Karpas-422 (cell line): ENCODE results near the gene CNTN1. TPM values are rescaled to one million over a fixed set of nuclear protein-coding genes. Genes with fewer than 3 reads are reported as not detected.

Source experiments
- DNase-seq: peaks from one replicate; pipeline ENCODE4 v3.0.0-alpha.2; 2015
- H2AFZ ChIP-seq: fragments of 200-600 bp; sonication (generic); 2 replicates; pipeline ENCODE4 v1.6.1; 2014; ENCODE audit warnings: antibody characterized with exemption, low read length, mixed read lengths
- H3K27ac ChIP-seq: fragments of 200-600 bp; sonication (generic); 2 replicates; pipeline ENCODE4 v1.5.1; 2014; ENCODE audit warnings: mild to moderate bottlenecking, low read length, moderate library complexity
- H3K27me3 ChIP-seq: fragments of 200-600 bp; sonication (generic); 2 replicates; pipeline ENCODE4 v1.6.1; 2014; ENCODE audit warnings: low read length, mixed read lengths
- H3K36me3 ChIP-seq: fragments of 200-600 bp; sonication (generic); 2 replicates; pipeline ENCODE4 v1.6.1; 2014; ENCODE audit warnings: low read length, mixed read lengths; ENCODE audit not compliant: insufficient read depth
- H3K4me1 ChIP-seq: fragments of 200-600 bp; sonication (generic); 2 replicates; pipeline ENCODE4 v1.6.1; 2014; ENCODE audit warnings: mild to moderate bottlenecking, low read length, mixed read lengths
- H3K4me2 ChIP-seq: fragments of 200-600 bp; sonication (generic); 2 replicates; pipeline ENCODE4 v1.6.1; 2014; ENCODE audit warnings: low read length, low read depth, mild to moderate bottlenecking; ENCODE audit not compliant: poor library complexity, severe bottlenecking
- H3K4me3 ChIP-seq: fragments of 200-600 bp; sonication (generic); 2 replicates; pipeline ENCODE4 v1.5.1; 2014; ENCODE audit warnings: mild to moderate bottlenecking, antibody characterized with exemption, low read length, mixed read lengths
- H3K79me2 ChIP-seq: fragments of 200-600 bp; sonication (generic); 2 replicates; pipeline ENCODE4 v1.6.1; 2014; ENCODE audit warnings: mild to moderate bottlenecking, low read length, mixed read lengths
- H3K9ac ChIP-seq: fragments of 200-600 bp; sonication (generic); 2 replicates; pipeline ENCODE4 v1.6.0; 2014; ENCODE audit warnings: low read length
- H3K9me2 ChIP-seq: fragments of 200-600 bp; sonication (generic), shearing (Covaris generic); replicated peaks from 2 replicates; pipeline ENCODE4 v1.6.0; 2014; ENCODE audit warnings: mild to moderate bottlenecking, low read length, moderate library complexity; ENCODE audit not compliant: insufficient read depth
- H3K9me3 ChIP-seq: fragments of 300-700, 200-600 bp; sonication (generic); 2 replicates; pipeline ENCODE4 v1.6.1; 2014; ENCODE audit warnings: low read length, mixed read lengths
- H4K20me1 ChIP-seq: fragments of 200-600 bp; sonication (generic); 2 replicates; pipeline ENCODE4 v1.6.1; 2014; ENCODE audit warnings: mild to moderate bottlenecking, antibody characterized with exemption, low read length, low read depth; ENCODE audit not compliant: insufficient read depth
- total RNA-seq: library from RNA; depleted of rRNA; stranded (reverse); fragments of >200 nt; shearing (Covaris generic); gene quantifications from 2 replicates; pipeline ENCODE4 v1.2.3, GENCODE V29; 2014; ENCODE audit warnings: low replicate concordance; rRNA removed

The CNTN1 gene
- not detected in 2 replicates for total RNA-seq

GRCh38 chr12:40691913-40692764, at the start of gene CNTN1:
Gene CNTN1 (plus strand): TSS chr12:40692439.
- H3K9me3 ChIP-seq, result no peaks in the 10 kb centered on the region
- H3K4me1 ChIP-seq, result no peaks in the 10 kb centered on the region
- H2AFZ ChIP-seq, result no peak within 1 kb of the TSS
- H4K20me1 ChIP-seq, result no peaks in the 10 kb centered on the region
- no peak within 1 kb of the TSS for H3K4me3 ChIP-seq
- no peaks in the 10 kb centered on the region for H3K79me2 ChIP-seq
- H3K36me3 ChIP-seq, result no peaks in the 10 kb centered on the region
- H3K9ac ChIP-seq, result no peak within 1 kb of the TSS
- no peaks in the 10 kb centered on the region for H3K27me3 ChIP-seq
- H3K9me2 ChIP-seq, result no peaks in the 10 kb centered on the region
- H3K27ac ChIP-seq, result no peak within 1 kb of the TSS
- no peak within 1 kb of the TSS for H3K4me2 ChIP-seq
- no peak for DNase-seq

- Histone ChIP-seq H3K4me2 (no peak overlapping the region), H3K36me3 (no peaks in the 10 kb centered on the region), H3K9me3 (no peaks in the 10 kb centered on the region), H3K9ac (no peak overlapping the region), H3K9me2 (no peaks in the 10 kb centered on the region), H3K27ac (no peak overlapping the region), H3K4me3 (no peak overlapping the region), H4K20me1 (no peaks in the 10 kb centered on the region), H3K4me1 (no peaks in the 10 kb centered on the region), H3K27me3 (no peaks in the 10 kb centered on the region), H2AFZ (no peak overlapping the region), H3K79me2 (no peaks in the 10 kb centered on the region)
- DNase-seq, result no peak
Observed at GRCh38 chr12:40643506-40643905, 48.7 kb upstream of the CNTN1 start.

GRCh38 chr12:40643976-40644375, 48.3 kb upstream of the CNTN1 start:
- H3K4me2 ChIP-seq, result no peak overlapping the region
- H3K27ac ChIP-seq, result no peak overlapping the region
- no peak overlapping the region for H3K4me3 ChIP-seq
- H3K9ac ChIP-seq, result no peak overlapping the region
- no peak for DNase-seq
- no peaks in the 10 kb centered on the region for H4K20me1 ChIP-seq
- no peak overlapping the region for H2AFZ ChIP-seq
- H3K79me2 ChIP-seq, result no peaks in the 10 kb centered on the region
- H3K4me1 ChIP-seq, result no peaks in the 10 kb centered on the region
- H3K27me3 ChIP-seq, result no peaks in the 10 kb centered on the region
- no peaks in the 10 kb centered on the region for H3K9me2 ChIP-seq
- no peaks in the 10 kb centered on the region for H3K9me3 ChIP-seq
- H3K36me3 ChIP-seq, result no peaks in the 10 kb centered on the region

DNA sequence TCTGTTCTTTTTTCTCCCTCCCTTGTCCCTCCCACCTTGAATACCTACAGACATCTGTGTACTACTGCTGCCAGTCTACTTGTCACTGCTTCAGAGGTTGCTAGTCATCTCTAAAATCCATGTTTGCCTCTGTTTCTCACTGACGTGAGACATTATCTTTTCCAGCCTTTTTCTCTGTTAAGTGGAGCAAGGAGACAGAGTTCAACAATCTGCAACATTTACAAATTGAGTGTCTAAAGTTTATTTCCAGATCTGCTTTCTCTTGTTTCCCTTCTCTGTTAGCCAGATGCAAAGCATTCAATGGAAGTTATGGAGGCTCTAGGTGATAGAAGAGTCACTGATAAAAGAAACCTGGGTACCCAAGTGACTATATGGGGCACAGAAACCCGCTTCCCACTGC, 47.5 kb upstream of the CNTN1 start:
- Histone ChIP-seq H3K9ac (no peak overlapping the region), H2AFZ (no peak overlapping the region), H3K27me3 (no peaks in the 10 kb centered on the region), H3K4me3 (no peak overlapping the region), H3K36me3 (no peaks in the 10 kb centered on the region), H4K20me1 (no peaks in the 10 kb centered on the region), H3K79me2 (no peaks in the 10 kb centered on the region), H3K4me2 (no peak overlapping the region), H3K4me1 (no peaks in the 10 kb centered on the region), H3K9me2 (no peaks in the 10 kb centered on the region), H3K9me3 (no peaks in the 10 kb centered on the region), H3K27ac (no peak overlapping the region)
- no peak for DNase-seq

DNA sequence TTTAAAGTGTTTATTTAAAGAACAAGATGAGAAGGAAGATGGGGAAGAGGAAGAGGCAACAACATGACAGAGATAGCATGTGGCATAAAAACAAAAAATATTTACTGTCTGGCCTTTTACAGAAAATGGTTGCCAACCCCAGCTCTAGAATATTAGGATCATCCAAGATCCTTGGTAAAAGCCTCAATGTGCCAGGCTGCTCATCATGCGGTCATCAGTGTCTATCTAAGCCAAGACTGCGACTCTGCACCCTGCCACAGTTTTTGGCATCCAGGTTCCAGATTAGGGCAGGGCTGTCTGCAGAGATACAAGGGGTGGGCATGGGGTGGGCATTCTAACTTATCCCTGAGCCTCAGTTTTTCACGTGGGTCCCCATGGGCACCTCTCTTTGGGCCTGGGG, 46.9 kb upstream of the CNTN1 start:
- H3K36me3 ChIP-seq, result no peaks in the 10 kb centered on the region
- no peak for DNase-seq
- no peaks in the 10 kb centered on the region for H3K9me2 ChIP-seq

DNA sequence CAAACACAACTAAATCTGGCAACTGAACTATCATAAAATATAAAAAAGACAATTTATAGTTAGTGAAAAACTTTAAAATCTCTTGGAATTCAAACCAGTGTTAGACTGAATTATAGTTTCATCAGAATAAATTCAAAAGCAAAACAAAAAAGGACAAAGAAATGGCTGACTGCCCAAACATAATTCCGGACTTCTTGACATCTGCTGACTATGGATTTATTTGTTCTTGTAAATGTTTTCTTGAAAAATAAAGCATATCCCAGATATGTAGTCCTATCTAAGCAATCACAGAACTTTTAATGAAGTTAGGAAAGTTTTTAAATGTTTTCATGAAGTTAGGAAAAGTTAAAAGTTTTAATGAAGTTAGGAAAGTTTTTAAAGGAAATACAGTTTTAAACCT, 45.8 kb upstream of the CNTN1 start:
- Histone ChIP-seq H3K36me3 (no peaks in the 10 kb centered on the region), H3K9ac (no peak overlapping the region)

More for the DNA sequence above, 46.9 kb upstream of the CNTN1 start:
- H3K27ac ChIP-seq, result no peak overlapping the region
- H3K9me3 ChIP-seq, result no peaks in the 10 kb centered on the region
- H4K20me1 ChIP-seq, result no peaks in the 10 kb centered on the region
- no peak overlapping the region for H3K9ac ChIP-seq
- H3K4me2 ChIP-seq, result no peak overlapping the region
- no peak overlapping the region for H2AFZ ChIP-seq
- H3K4me3 ChIP-seq, result no peak overlapping the region
- no peaks in the 10 kb centered on the region for H3K4me1 ChIP-seq
- no peaks in the 10 kb centered on the region for H3K79me2 ChIP-seq
- no peaks in the 10 kb centered on the region for H3K27me3 ChIP-seq

GRCh38 chr12:40646911-40647310, 45.3 kb upstream of the CNTN1 start:
- H3K9ac ChIP-seq, result no peak overlapping the region
- no peaks in the 10 kb centered on the region for H4K20me1 ChIP-seq
- no peak overlapping the region for H3K27ac ChIP-seq
- H3K79me2 ChIP-seq, result no peaks in the 10 kb centered on the region
- no peaks in the 10 kb centered on the region for H3K9me3 ChIP-seq
- no peaks in the 10 kb centered on the region for H3K27me3 ChIP-seq
- H3K4me3 ChIP-seq, result no peak overlapping the region
- no peak overlapping the region for H2AFZ ChIP-seq
- H3K36me3 ChIP-seq, result no peaks in the 10 kb centered on the region
- H3K4me2 ChIP-seq, result no peak overlapping the region
- no peak for DNase-seq
- H3K9me2 ChIP-seq, result no peaks in the 10 kb centered on the region
- H3K4me1 ChIP-seq, result no peaks in the 10 kb centered on the region

More for the DNA sequence above, 45.8 kb upstream of the CNTN1 start:
- Histone ChIP-seq H3K27ac (no peak overlapping the region), H3K4me2 (no peak overlapping the region), H3K9me2 (no peaks in the 10 kb centered on the region), H2AFZ (no peak overlapping the region), H3K9me3 (no peaks in the 10 kb centered on the region), H4K20me1 (no peaks in the 10 kb centered on the region), H3K27me3 (no peaks in the 10 kb centered on the region), H3K4me3 (no peak overlapping the region), H3K79me2 (no peaks in the 10 kb centered on the region), H3K4me1 (no peaks in the 10 kb centered on the region)
- no peak for DNase-seq

DNA sequence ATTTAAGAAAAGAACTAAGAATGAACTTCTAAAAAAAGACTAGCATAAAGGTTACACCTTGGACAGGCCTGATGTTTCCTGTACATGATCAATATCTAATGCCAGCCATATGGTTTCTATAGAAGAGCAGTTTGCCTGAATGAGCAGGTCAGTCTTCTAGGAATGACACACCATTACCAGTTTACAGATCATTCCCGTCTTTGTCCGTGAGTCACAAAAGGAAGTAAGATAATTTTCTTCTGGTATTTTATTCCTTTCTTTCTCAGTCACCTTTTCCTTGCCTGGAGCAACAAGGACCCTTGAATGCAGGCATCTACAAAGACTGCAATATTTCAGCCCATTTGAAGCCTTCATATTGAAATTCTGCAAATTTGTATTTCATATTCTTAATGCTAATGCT, 44.6 kb upstream of the CNTN1 start:
- H3K79me2 ChIP-seq, result no peaks in the 10 kb centered on the region
- H3K27me3 ChIP-seq, result no peaks in the 10 kb centered on the region
- H3K9me2 ChIP-seq, result no peaks in the 10 kb centered on the region
- no peak overlapping the region for H3K27ac ChIP-seq
- H3K9me3 ChIP-seq, result no peaks in the 10 kb centered on the region
- no peak overlapping the region for H3K4me3 ChIP-seq
- no peaks in the 10 kb centered on the region for H3K36me3 ChIP-seq
- H3K4me1 ChIP-seq, result no peaks in the 10 kb centered on the region
- DNase-seq, result no peak
- H2AFZ ChIP-seq, result no peak overlapping the region
- no peaks in the 10 kb centered on the region for H4K20me1 ChIP-seq
- no peak overlapping the region for H3K4me2 ChIP-seq
- H3K9ac ChIP-seq, result no peak overlapping the region
